Measurements from ENCODE around the gene SRD5A1. TPM values are rescaled to one million over a fixed set of nuclear protein-coding genes. Genes with fewer than 3 reads are reported as not detected.

The SRD5A1 gene
- total RNA-seq, 1 experiment from 2014 or later: 29.9 TPM

GRCh38 chr5:6592601-6593000 lies 40.6 kb upstream of the SRD5A1 start:
- Histone ChIP-seq H3K23ac (ENCODE audit: insufficient read length, low read depth, low read length) (no peak overlapping the region), H3K4me2 (ENCODE audit: insufficient read depth, insufficient read length, low read length) (no peak overlapping the region), H2BK120ac (ENCODE audit: low read depth, low read length, poor library complexity, severe bottlenecking) (no peak overlapping the region), H2AK5ac (ENCODE audit: insufficient read length, low read length) (no peak overlapping the region), H3K27ac (ENCODE audit: insufficient read length, low read depth, low read length) (no peak overlapping the region), H2BK5ac (ENCODE audit: insufficient read length, low read length) (no peak overlapping the region), H3K14ac (ENCODE audit: insufficient read depth, low read length) (no peak overlapping the region), H4K91ac (ENCODE audit: insufficient read length, low read depth, low read length) (no peak overlapping the region), H3K4me1 (ENCODE audit: insufficient read depth, low read length) (no peaks in the 10 kb centered on the region), H3K9me3 (ENCODE audit: control insufficient read depth, low read depth, low read length) (no peaks in the 10 kb centered on the region), H2BK15ac (ENCODE audit: low read depth, low read length) (no peak overlapping the region), H3K18ac (ENCODE audit: insufficient read length, low read depth, low read length) (no peak overlapping the region), H3K23me2 (ENCODE audit: insufficient read length, low read depth, low read length, poor library complexity, severe bottlenecking) (no peaks in the 10 kb centered on the region), H3K4ac (ENCODE audit: low read depth, low read length) (no peak overlapping the region), H2BK12ac (ENCODE audit: insufficient read length, low read depth, low read length) (no peak overlapping the region), H3K9ac (ENCODE audit: extremely low read depth, insufficient read length, low read length) (no peak overlapping the region), H4K8ac (replicated peaks; ENCODE audit: insufficient read length, low read depth, low read length) (no peak overlapping the region), H3K27me3 (ENCODE audit: insufficient read depth, low read length) (no peaks in the 10 kb centered on the region), H3K56ac (ENCODE audit: insufficient read length, low read depth, low read length) (no peak overlapping the region), H2BK20ac (ENCODE audit: low read depth, low read length, poor library complexity, severe bottlenecking) (no peak overlapping the region), H3T11ph (ENCODE audit: low read length) (no peak overlapping the region), H3K79me1 (ENCODE audit: insufficient read depth, low read depth, low read length, poor library complexity, severe bottlenecking) (no peaks in the 10 kb centered on the region), H4K5ac (ENCODE audit: insufficient read length, low read depth, low read length) (no peak overlapping the region), H2AFZ (ENCODE audit: low read length) (no peak overlapping the region), H4K20me1 (ENCODE audit: control insufficient read depth, insufficient read depth, insufficient read length) (no peaks in the 10 kb centered on the region), H3K79me2 (ENCODE audit: insufficient read depth, low read length) (no peaks in the 10 kb centered on the region)
- no peak for DNase-seq
- WGBS (ENCODE audit: extremely low coverage, insufficient read length, low lambda C conversion rate): no CpG with 5 or more reads among the region's 3 CpGs
- TF ChIP-seq CTCF (conservative IDR thresholded peaks at IDR 0.05): no peak
- 0 out of 4 replicates have a peak, but pooled peaks cover 0 to 2% of the 10 kb centered on the region in 2 experiments for H3K4me1 Mint-ChIP-seq
- H3K36me3 Mint-ChIP-seq (ENCODE audit: insufficient read depth in 1 of 3, low read depth in 3 of 3): peaks cover 5 to 15% (median 13%) of the 10 kb centered on the region in 3 experiments; a peak in 6 of 7 replicates
- no peaks in the 10 kb centered on the region for H3K9me3 Mint-ChIP-seq
- H3K27ac Mint-ChIP-seq: no peak overlapping the region
- peaks cover 2% of the 10 kb centered on the region; the same call in 1 of the 2 replicates for H3K27me3 Mint-ChIP-seq (ENCODE audit: low read depth)
- H3K4me3 Mint-ChIP-seq: no peak overlapping the region

Measured in H9 (cell line).